ENCODE measurements around the gene INTS7.

Gene INTS7, protein sequence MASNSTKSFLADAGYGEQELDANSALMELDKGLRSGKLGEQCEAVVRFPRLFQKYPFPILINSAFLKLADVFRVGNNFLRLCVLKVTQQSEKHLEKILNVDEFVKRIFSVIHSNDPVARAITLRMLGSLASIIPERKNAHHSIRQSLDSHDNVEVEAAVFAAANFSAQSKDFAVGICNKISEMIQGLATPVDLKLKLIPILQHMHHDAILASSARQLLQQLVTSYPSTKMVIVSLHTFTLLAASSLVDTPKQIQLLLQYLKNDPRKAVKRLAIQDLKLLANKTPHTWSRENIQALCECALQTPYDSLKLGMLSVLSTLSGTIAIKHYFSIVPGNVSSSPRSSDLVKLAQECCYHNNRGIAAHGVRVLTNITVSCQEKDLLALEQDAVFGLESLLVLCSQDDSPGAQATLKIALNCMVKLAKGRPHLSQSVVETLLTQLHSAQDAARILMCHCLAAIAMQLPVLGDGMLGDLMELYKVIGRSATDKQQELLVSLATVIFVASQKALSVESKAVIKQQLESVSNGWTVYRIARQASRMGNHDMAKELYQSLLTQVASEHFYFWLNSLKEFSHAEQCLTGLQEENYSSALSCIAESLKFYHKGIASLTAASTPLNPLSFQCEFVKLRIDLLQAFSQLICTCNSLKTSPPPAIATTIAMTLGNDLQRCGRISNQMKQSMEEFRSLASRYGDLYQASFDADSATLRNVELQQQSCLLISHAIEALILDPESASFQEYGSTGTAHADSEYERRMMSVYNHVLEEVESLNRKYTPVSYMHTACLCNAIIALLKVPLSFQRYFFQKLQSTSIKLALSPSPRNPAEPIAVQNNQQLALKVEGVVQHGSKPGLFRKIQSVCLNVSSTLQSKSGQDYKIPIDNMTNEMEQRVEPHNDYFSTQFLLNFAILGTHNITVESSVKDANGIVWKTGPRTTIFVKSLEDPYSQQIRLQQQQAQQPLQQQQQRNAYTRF

DNA sequence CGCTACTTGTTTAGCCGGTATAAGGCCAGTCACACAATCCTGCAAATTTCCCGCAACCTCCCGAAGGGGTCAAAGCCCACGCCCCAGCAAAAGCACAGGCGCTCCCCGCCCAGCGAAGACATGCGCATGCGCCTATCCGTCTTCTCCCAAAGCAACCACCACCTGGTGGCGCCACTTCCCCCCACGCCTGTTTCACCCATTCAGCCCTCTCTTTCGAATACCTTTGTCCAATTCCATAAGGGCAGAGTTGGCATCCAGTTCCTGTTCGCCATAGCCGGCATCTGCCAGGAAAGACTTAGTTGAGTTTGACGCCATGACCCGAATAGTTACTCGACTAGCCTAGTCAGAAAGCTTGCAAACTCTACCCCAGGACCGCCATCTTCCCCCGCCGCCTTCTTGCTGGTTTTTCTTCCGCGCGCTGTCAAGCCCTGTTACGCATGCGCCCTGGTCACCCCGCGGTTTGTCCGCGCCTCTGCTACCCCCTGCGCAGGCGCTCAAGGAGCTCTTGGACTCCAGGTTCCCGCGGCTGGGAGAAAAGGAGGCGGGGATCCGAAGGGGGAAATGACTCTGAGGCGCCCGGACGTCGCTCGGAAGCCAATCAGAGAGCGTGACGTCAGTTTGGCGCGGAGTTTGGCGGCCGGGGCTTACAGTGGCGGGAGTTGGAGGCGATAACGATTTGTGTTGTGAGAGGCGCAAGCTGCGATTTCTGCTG lies at the start of gene INTS7, which contains the start of gene DTL:
Gene INTS7, minus strand, starts transcription at position 435 of the 712 bp plus-strand sequence. Its CDS starts 120 bp downstream, at position 315.
Gene DTL, plus strand, starts transcription at position 626 of the 712 bp plus-strand sequence. CDS start 143 bp downstream, outside the sequence.
- peak; percentile 99 for DNase-seq

DNA sequence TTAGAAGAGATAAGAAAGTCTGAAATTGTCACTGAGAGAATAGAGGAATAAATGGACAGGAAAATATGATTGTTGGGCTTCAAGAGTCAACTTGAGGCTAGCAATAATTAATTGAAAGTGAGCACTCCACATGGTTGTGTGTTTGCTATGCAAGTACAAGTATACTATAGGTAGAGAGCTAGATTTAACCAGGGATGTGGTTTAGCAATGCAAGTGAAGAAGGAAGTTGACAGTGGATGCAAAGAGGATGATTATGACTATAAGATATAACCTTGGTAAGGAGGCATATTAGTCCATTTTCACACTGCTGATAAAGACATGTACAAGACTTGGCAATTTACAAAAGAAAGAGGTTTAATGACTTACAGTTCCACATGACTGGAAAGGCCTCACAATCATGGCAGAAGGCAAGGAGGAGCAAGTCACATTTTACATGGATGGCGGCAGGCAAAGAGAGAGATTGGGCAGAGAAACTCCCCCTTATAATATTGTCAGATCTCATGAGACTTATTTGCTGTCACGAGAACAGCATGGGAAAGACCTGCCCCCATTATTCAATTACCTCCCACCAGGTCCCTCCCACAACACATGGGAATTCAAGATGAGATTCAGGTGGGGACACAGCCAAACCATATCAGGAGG lies 47.5 kb upstream of the INTS7 start:
- no peak for DNase-seq

DNA sequence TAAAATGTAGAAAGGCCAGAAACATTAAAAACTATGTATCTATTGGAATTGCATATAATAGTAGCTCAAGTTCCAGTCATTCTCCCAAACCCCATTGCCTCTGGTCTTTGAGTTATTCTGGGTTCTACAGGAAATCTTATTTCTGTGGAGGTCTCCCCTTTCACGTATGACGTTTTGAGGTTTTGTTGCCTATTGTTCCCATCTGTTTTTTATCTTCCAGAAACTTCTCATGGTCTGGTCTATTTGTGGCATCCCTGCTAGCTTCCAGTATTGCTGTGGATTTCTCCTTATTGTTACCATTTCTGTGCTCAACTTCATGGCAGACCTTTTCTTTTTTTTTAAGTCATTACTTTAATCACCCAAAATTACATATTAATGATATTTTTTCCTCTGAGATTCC lies 43.5 kb upstream of the INTS7 start:
- no peak for DNase-seq

DNA sequence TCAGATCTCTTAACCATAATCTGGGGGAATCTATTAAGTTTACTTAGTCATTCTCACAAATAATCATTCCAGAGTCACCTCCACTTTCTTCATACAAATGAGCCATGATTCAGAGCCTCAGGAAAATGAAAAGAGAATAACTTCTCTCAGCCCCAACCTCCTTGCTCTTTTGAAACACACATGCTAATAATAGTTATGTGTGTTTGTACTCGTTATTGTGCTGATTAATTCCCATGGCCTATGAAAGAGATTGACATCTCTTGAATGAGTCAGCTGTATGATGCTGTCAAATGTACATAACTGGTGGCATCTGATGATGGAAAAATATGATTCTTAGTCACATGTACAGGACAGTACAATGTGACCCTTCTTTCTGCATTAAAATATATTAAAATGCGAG lies 41.7 kb upstream of the INTS7 start:
- no peak for DNase-seq

DNA sequence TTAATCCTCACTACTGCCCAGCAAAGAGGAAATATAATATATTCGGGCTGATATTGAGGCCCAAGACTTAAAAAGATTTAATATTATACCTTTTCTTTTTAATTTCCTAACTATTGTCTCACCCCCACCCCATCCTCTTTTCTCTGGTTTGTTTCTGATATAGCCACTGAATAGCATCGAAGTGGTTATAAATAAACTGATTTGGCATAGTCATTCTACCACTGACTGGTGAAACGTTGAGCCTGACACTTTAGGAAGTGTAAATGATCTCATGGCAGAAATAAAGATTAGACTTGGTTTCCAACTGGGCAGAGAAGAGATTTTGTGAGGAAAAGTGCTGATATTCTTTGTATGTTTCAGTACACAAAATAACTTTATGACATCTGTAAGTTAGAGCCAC lies 39.5 kb upstream of the INTS7 start:
- DNase-seq, result no peak

DNA sequence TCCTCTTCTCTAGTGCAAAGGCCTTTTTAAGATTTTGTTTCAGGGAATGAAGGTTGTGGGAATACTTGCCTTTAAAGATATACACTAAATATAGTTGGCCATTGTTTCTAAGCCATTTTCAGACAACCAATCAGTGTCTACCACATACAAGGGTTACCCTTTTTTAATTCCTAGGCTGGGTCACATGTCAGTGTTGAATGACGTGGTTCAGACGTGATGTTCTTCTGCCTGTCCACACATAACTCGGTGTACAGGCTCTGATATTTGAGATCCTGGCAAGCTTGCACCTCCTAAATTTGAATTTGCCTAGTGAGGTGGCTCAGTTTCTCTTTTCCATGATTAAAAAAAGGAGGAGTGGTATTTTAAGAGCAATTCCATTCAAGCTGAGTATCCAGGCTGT lies 39.0 kb upstream of the INTS7 start:
- DNase-seq, result no peak

DNA sequence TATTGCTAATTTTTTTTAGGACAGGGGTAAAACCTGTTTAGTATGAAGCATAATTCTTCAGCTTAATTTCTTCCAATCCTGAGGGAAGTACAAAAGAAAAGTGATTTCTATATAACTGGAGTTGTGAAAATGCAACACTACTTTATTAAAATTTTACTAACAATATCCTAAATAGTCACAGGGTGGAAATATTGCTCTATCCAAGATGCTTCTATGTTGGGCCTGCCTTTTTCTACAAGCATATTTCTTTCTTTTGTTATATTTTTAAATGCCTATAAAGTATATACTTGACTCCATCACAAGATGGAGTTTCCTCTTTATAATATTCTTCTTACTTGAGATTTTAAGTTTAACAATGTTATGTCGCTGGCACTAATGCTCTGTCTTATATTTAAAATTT lies 38.1 kb upstream of the INTS7 start:
- no peak for DNase-seq

DNA sequence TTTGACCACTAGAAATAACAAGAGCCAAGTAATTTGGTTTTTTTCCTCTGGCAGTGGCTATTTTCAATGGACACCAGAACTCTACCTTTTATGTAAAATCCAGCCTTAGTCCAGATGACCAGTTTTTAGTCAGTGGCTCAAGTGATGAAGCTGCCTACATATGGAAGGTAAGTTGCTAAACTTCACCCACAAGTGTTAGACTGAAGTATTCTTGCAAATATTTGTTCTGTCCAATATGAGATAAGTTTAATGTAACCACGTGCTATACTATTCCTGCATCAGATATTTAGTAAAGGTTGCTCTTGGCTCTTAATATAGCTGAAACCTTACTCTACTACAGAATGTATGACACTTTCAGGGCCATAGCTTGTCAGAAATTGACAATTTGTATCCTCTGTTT lies 36.7 kb upstream of the INTS7 start:
- no peak for DNase-seq

DNA sequence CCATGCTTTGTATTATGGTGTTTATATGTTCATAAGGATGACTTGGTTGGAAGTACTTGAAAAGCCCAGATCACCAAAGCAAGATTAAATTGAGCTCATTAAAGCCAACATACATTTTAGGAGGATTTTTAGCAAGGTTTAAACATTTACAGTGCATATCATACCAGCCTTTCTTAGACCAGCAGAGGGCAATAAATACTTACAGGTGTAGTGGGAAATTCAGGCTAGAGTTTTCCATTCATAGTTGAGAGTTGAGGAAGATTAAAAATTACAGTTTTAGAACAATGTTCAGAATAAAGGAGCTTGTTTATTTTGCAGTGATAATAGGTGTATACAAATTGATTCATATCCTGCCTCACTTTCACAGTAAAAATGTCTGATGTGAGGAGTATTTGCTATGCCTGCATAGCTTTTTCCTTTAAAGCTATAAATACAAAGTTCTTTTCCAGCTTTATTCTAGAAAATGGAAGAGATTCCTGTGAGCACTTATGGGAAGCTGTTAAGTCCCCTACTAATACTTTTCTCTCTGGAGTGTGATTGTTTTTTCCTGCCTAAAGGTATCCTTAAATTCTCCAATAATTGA lies 35.5 kb upstream of the INTS7 start:
- no peak for DNase-seq

DNA sequence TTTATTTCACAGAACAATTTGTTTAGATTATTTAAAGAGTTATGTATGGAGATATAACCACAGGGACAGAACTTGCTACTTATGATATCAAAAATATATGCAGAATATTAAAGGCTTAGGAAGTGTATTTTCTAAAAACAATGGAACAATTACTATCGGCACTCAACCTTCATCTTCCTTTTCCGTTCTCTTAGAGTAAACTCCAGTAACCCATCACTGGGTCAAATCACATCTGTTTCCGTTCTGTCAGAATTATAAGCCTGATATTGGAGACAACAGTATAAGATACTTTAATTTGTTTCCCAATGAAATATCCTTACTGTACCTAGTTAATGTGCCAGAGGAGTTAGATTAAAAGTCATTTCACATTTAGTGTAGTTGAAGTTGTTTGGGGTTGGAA lies 32.4 kb upstream of the INTS7 start:
- DNase-seq, result no peak

DNA sequence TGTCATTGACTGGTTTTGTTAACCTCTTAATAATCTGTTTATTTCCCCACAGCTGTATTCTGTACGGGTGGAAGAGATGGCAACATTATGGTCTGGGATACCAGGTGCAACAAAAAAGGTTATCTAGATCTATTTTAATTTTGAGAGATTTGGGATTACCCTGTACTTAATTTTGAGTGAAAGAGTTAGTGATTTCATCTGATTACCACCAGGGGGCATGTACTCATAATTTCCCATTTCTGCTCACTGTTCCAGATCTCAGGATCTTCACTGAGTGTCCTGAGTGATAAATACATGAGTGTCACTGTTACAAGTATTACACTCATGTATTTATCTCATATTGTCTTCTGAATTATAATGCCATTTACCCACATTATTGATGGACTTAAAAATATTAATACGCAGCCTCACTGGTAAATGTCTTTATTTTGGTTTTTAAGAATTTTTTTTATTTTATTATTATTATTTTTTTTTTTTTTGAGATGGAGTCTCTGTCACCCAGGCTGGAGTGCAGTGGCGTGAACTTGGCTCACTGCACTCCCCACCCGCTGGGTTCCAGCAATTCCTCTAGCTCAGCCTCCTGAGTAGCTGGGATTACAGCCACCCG lies 27.6 kb upstream of the INTS7 start:
- no peak for DNase-seq

DNA sequence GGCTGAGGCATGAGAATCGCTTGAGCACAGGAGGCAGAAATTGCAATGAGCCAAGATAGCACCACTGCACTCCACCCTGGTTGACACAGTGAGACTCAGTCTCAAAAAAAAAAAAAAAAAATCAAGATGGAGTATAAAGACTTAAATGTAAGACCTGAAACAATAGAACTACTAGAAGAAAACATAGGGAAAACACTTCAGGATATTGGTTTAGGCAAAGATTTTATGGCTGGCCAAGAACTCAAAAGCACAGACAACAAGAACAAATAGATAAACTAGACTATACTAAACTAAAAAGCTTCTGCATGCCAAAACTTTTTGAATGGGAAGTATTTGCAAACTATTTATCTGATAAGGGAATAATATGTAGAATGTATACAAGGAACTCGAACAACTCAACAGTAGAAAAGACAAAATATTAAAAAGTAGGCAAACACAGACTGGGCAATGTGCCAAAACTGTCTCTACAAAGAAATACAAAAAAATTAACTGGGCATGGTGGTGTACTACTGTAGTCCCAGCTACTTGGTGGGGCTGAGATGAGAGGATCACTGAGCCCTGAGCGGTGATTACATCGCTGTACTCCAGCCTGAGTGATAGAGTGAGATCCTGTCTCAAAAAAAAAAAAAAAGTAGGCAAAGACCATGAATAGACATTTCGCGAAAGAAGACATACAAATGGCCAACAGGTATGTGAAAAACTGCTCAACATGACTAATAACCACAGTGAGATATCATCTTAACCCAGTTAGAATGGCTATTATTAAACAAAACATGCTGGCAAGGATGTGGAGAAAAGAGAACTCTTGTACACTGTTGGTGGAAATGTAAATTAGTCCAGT lies 25.5 kb upstream of the INTS7 start:
- DNase-seq, result no peak

DNA sequence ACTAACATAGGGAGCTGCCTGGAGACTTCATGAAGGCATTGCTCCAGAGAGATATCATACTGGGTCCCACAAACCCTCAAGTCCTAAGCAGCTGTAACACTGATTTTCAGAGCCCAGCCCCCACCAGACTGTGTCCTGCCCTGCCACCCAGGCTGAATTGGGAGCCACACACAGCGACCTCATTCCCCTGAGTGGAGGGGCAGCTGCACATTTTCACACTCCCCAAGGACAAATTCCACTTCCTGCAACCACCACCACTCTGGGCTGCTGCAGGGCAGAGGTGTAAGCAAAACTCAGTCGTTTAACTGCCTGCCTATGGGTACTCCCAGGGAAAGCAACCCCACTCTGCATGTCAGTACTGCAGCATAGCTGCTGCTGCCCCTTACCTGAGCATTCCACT lies 20.0 kb upstream of the INTS7 start:
- DNase-seq, result no peak

DNA sequence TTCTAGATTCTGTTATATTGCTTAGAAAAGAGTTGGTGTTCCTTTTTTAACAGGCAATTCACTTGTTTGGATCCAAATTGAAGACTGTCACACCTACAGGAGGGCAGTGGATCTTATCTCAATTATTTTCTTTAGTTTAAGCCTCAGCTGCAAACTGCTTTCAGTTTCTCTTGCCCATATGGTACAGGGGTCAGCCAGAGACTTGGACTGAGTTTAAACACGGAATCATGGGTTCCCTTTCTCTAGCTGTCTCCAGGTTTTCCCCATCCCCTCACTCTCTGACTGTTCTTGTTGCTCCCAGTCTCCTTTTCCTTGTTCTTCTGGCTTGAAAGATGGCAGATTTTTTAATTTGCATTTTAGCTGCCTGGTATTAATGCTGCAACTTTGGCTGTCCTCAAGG lies 18.6 kb upstream of the INTS7 start:
- DNase-seq, result no peak

DNA sequence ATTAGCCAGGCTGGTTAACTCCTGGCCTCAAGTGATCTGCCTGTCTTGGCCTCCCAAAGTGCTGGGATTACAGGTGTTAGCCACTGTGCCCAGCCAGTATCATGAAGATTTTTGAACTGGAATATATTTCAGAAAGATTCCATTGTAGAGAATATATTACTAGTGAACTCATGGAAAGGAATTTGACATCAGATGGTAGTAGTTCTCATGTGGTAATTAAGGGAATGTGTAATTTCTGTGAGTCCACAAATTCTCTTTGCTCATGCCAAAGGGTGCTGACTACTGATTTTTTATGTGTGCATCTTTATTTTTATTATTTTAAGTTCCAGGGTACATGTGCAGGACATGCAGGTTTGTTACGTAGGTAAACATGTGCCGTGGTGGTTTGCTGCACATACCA lies 10.6 kb upstream of the INTS7 start:
- no peak for DNase-seq

DNA sequence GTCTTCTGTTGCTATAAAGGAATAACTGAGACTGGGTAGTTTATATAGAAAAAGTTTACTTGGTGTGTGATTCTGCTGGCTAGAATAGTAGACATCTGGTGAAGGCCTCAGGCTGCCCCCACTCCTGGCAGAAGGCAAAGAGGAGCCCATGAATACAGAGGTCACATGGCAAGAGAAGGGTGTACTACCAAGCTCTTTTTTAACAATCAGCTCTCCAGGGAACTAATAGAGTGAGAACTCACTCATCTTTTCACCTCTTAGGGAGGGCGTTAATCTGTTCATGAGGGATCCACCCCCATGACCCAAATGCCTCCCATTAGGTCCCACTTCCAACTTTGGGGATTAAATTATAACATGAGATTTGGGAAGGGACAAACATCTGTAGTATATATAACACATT lies 9.5 kb upstream of the INTS7 start:
- DNase-seq, result no peak

DNA sequence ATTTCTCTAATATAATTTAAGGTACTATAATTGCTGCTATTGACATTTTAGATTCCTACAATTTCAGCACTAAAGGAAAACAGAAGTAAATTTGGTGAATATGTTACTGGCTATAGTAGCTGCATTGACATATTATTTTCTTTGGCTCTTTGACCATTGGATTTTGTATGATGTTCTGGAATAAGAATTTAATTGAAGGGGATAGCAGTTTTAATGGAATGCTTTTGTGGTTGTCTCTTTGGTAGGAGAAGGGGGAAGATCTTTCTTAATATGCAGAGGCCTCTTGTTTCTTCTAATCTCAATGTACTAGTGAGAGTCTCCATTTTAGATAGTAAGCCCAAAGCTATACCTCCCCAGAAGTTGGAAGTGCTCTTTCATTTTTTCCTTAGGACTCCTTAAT lies 7.1 kb upstream of the INTS7 start:
- DNase-seq, result no peak

DNA sequence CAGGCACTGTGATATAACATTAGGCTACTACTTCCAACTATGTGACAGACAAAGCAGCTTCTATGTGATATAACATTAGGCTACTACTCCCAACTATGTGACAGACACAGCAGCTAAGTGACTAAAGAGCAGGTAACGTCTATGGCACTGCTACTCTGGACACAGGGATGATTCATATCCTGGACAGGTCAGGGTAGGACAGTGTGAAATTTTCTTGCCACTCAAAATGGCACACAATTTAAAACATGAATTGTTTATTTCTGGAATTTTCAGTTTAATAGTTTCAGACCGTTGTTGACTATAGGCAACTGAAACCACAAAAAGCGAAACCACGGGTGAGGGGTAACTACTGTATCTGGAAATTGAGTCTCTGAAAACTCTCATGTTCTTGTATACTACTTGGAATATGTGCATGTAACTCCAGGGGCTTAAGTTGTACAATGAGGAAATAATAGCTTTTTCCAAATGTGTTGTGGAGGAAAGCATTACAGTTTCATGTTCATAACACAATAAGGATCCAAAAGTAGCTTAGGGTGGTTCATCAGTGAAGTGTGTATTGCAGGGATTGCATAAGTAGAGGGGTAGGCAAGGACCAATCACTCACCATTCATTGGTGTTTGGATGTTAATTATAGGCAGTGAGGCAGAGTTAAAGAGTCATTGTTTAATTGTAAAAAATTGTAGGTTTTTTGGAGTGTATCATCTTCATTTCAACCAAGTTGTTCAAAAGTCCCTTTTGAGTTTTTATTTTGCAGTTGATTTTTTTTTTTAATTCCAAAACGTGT lies 5.5 kb upstream of the INTS7 start:
- DNase-seq, result no peak

DNA sequence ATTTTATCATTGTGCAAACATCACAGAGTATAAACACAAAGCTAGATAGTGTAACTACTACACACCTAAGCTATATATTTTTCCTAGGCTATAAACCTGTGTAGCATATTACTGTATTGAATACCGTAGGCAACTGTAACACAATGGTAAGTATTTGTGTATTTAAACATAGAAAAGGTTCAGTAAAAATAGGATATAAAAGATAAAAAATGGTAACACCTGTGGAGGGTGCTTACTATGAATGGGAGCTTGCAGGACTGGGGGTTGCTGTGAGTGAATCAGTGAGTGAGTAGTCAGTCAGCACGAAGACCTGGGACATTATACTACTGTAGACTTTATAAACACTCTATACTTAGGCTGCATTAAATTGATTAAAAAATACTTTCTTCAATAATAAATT lies 4.3 kb upstream of the INTS7 start:
- no peak for DNase-seq

DNA sequence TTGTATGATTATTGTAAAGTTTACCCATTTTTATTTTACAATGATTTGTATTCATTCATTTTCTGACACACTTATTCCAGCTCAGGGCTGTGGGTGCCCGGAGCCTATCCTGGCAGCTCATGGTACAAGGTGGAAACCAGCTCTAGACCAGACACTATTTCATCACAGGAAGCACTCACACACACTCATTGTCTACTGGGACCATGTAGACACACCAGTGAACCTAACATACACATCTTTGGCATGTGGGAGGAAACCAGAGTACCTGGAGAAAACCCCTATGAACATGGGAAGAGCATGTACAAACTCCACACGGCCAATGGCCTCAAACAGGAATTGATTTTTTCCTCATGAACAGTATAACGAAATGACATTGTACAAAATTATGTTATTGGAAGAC lies 2.5 kb upstream of the INTS7 start:
- no peak for DNase-seq

All from CD4-positive, alpha-beta T cell treated with Interleukin-15 for 1 hour (primary cell).